ENCODE measurements around the gene RPSA. TPM values are rescaled to one million over a fixed set of nuclear protein-coding genes. Genes with fewer than 3 reads are reported as not detected.
A peak's percentile ranks its signal among the peaks of the same experiment; 100 is the strongest.

Gene RPSA
- total RNA-seq, 1 experiment from 2014 or later = 1,984 TPM

DNA sequence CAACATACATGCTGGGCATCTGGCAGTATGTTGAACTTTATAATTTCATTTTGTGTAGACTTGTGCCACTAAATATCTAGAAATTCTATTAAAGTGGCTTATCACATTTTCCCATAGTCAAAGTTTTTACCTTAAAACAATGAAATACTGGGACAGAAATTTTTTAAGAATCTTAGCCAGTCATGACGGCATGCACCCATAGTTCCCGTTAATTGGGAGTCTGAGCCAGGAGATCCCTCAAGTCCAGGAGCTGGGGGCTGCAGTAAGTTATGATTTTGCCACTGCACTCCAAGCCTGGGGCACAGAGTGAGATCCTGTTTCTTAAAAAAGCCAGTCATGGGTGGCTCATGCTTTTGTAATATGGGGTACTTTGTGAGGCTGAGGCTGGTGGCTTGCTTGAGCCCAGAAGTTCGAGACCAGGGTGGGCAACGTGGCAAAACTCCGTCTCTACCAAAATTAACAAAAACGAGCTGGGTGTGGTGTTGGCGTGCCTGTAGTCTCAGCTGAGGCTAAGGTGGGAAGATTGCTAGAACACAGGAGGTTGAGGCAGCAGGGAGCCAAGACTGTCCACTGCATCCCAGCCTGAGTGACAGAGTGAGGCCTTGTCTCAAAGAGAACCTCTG, 3.1 kb downstream of the RPSA start:
- Mint-ChIP-seq H3K4me3 (ENCODE audit: unreplicated experiment) (peak overlapping the region; percentile 80), H3K4me1 (ENCODE audit: insufficient read depth, unreplicated experiment) (peaks cover 19% of the 10 kb centered on the region), H3K9me3 (ENCODE audit: unreplicated experiment) (no peaks in the 10 kb centered on the region), H3K27me3 (ENCODE audit: insufficient read depth, unreplicated experiment) (no peaks in the 10 kb centered on the region), H3K27ac (ENCODE audit: low read depth, unreplicated experiment) (peak overlapping the region; percentile 23), H3K36me3 (ENCODE audit: insufficient read depth, unreplicated experiment) (peaks cover 85% of the 10 kb centered on the region)
- TF ChIP-seq, protein P1, sequence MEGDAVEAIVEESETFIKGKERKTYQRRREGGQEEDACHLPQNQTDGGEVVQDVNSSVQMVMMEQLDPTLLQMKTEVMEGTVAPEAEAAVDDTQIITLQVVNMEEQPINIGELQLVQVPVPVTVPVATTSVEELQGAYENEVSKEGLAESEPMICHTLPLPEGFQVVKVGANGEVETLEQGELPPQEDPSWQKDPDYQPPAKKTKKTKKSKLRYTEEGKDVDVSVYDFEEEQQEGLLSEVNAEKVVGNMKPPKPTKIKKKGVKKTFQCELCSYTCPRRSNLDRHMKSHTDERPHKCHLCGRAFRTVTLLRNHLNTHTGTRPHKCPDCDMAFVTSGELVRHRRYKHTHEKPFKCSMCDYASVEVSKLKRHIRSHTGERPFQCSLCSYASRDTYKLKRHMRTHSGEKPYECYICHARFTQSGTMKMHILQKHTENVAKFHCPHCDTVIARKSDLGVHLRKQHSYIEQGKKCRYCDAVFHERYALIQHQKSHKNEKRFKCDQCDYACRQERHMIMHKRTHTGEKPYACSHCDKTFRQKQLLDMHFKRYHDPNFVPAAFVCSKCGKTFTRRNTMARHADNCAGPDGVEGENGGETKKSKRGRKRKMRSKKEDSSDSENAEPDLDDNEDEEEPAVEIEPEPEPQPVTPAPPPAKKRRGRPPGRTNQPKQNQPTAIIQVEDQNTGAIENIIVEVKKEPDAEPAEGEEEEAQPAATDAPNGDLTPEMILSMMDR (IDR thresholded peaks at IDR 0.05; ENCODE audit: unreplicated experiment) = no peak
- ChIA-PET POLR2A (interaction anchor here (1.1 to 6.3 kb wide), 2 partner anchors 10 to 22 kb away, joined by 3 to 63 read pairs; no protein-coding TSS in a partner anchor), CTCF (interaction anchor here (0.8 kb wide), 2 partner anchors 32 to 38 kb away, joined by 3 to 5 read pairs; no protein-coding TSS in a partner anchor)
- DNase-seq (ENCODE audit: unreplicated experiment) = no peak
- no TSS peak for BruUV-seq (replicated peaks)
- intact Hi-C loops (cut with micrococcal nuclease) = loop anchor here (10.0 kb wide), 1 partner anchor 905 kb away; no protein-coding TSS in a partner anchor

DNA sequence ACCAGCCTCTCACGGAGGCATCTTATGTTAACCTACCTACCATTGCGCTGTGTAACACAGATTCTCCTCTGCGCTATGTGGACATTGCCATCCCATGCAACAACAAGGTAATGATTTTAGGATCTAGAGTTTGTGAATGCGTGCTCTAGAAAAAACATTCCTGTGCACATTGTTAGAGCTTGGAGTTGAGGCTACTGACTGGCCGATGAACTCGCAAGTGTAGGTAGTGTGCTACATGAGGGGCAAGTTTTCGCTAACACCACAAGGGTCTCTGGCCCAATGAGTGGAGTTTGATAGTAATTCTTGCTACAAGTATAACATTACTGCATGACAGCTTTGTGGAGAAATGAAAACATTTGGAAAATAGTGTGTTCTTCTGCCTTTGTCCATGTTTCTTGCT, 4.4 kb downstream of the RPSA start:
- no peak overlapping the region for H3K4me3 Mint-ChIP-seq (ENCODE audit: unreplicated experiment)
- H3K9me3 Mint-ChIP-seq (ENCODE audit: unreplicated experiment) = no peaks in the 10 kb centered on the region
- H3K36me3 Mint-ChIP-seq (ENCODE audit: insufficient read depth, unreplicated experiment) = peaks cover 97% of the 10 kb centered on the region
- DNase-seq (ENCODE audit: unreplicated experiment) = no peak
- no TSS peak for BruUV-seq (replicated peaks)
- no peak overlapping the region for H3K27ac Mint-ChIP-seq (ENCODE audit: low read depth, unreplicated experiment)
- H3K4me1 Mint-ChIP-seq (ENCODE audit: insufficient read depth, unreplicated experiment) = peaks cover 26% of the 10 kb centered on the region
- ChIA-PET POLR2A (no interaction called here), CTCF (interaction anchor here (0.7 to 1.1 kb wide), 3 partner anchors 233 to 1084 kb away, joined by 3 to 4 read pairs (median 3); no protein-coding TSS in a partner anchor)
- intact Hi-C loops (cut with micrococcal nuclease) = no loop called here
- H3K27me3 Mint-ChIP-seq (ENCODE audit: insufficient read depth, unreplicated experiment) = no peaks in the 10 kb centered on the region
- TF ChIP-seq, protein P1 (IDR thresholded peaks at IDR 0.05; ENCODE audit: unreplicated experiment) = no peak

DNA sequence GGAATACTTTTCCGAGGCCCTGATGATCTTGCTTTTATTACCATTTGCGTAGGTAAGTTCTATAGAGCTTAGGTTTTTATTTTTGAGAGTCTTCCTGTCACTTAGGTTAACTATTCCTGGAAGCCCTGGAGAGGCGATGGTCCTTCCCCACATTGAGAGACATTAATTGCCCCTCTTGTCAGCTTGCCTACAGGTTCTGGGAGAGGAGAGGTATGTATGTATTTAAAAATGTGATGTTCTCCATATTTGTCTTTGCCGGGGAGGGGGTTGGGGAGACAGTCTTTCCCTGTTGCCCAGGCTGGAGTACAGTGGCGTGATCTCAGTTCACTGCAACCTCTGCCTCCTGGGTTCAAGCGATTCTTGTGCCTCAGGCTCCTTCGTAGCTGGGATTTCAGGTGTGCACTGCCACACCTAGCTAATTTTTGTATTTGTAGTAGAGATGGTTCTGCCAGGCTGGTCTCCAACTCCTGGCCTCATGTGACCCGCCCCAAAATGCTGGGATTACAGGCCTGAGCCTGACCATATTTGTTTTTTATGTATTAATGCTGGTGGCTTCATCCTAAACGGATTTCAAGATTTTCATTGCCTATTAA, 6.2 kb downstream of the RPSA start:
- BruUV-seq (replicated peaks) = no TSS peak
- ChIA-PET POLR2A (interaction anchor here (0.7 to 0.8 kb wide), 2 partner anchors 11 to 1058 kb away, joined by 3 read pairs; no protein-coding TSS in a partner anchor), CTCF (interaction anchor here (0.6 to 7.0 kb wide), 7 partner anchors 13 to 1299 kb away, joined by 3 to 65 read pairs (median 3); no protein-coding TSS in a partner anchor)
- Mint-ChIP-seq H3K4me1 (ENCODE audit: insufficient read depth, unreplicated experiment) (peaks cover 27% of the 10 kb centered on the region), H3K9me3 (ENCODE audit: unreplicated experiment) (no peaks in the 10 kb centered on the region), H3K27ac (ENCODE audit: low read depth, unreplicated experiment) (no peak overlapping the region), H3K27me3 (ENCODE audit: insufficient read depth, unreplicated experiment) (no peaks in the 10 kb centered on the region), H3K4me3 (ENCODE audit: unreplicated experiment) (no peak overlapping the region), H3K36me3 (ENCODE audit: insufficient read depth, unreplicated experiment) (peaks cover 84% of the 10 kb centered on the region)
- no peak for DNase-seq (ENCODE audit: unreplicated experiment)
- TF ChIP-seq, protein P1 (IDR thresholded peaks at IDR 0.05; ENCODE audit: unreplicated experiment) = no peak
- intact Hi-C loops (cut with micrococcal nuclease) = no loop called here

DNA sequence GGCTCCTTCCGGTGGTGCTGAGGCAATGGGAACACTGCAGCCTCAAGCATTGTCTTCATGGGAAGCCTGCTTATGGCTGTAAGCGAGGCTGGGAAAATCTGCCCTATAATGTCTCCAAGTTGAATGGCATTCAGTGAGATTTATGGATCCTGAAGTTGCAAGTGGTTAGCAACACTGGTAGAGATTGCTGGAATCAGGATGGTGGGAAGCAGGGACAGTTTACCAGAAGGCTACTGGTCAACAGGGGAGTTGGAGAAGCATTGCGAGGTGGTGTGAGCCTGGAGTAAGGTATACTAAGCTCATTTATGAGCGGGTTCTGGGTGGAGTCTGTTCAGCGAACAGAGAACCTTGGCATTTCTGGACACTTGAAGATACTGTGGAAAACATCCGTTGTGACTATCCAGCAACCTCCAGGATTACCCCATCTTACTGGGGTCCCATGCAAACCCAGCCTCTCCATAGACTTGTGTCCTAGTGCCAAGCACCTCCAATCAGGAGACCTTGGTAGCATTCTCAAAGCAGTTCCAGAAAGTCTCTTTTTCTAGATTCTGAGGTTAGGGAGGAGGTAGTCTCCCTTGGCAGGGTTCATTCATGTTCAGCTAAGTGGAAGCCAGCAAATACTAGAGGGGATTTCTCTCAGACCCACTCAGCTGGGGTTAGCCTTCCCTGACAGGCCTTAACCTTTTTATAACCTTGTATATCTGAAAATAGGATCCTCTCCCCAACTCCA, 7.3 kb downstream of the RPSA start:
- Mint-ChIP-seq H3K27ac (ENCODE audit: low read depth, unreplicated experiment) (no peak overlapping the region), H3K4me3 (ENCODE audit: unreplicated experiment) (no peak overlapping the region), H3K36me3 (ENCODE audit: insufficient read depth, unreplicated experiment) (peaks cover 73% of the 10 kb centered on the region), H3K9me3 (ENCODE audit: unreplicated experiment) (no peaks in the 10 kb centered on the region), H3K27me3 (ENCODE audit: insufficient read depth, unreplicated experiment) (no peaks in the 10 kb centered on the region), H3K4me1 (ENCODE audit: insufficient read depth, unreplicated experiment) (peaks cover 21% of the 10 kb centered on the region)
- BruUV-seq (replicated peaks) = no TSS peak
- intact Hi-C loops (cut with micrococcal nuclease) = no loop called here
- TF ChIP-seq, protein P1 (IDR thresholded peaks at IDR 0.05; ENCODE audit: unreplicated experiment) = no peak
- POLR2A ChIA-PET = interaction anchor here (0.6 to 3.7 kb wide), 3 partner anchors 7 to 675 kb away, joined by 3 to 48 read pairs (median 5); partner anchors contain the start of gene RPSA
- CTCF ChIA-PET = interaction anchor here (0.7 to 7.0 kb wide), 8 partner anchors 9 to 158 kb away, joined by 3 to 65 read pairs (median 5); no protein-coding TSS in a partner anchor
- DNase-seq (ENCODE audit: unreplicated experiment) = no peak
